D341Med (cell line): Measurements from ENCODE around the gene DDIT4.
"Not testable (repeated sequence)": the region's sequence is repeated elsewhere in the genome, so short reads cannot be mapped to it uniquely, and the experiment has no call there.

ENCODE experiments used
- DNase-seq: peaks from one replicate; pipeline ENCODE4 v3.0.0; 2012; ENCODE audit warnings: low spot score

The DDIT4 gene

DNA sequence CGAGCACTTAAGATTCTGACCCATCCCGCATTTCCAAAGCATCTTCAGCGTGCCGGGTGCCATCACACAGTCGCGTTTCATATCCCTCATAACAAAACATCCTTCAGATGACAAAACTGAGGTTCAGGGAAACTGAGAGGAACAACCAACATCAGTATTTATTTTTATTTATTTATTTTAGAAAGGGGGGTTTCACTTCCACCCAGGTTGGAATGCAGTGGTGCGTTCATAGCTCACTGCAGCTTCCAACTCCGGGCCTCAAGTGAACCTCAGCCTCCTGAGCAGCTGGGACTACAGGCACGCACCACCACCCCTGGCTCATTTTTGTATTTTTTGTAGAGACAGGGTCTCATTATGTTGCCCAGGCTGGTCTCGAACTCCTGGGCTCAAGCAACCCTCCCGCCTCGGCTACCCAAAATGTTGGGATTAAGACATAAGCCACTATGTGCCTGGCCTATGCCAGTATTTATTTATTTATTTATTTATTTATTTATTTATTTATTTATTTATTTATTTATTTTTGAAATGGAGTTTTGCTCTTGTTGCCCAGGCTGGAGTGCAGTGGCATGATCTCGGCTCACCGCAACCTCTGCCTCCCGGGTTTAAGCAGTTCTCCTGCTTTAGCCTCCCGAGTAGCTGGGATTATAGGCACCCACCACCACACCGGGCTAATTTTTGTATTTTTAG is 24.4 kb upstream of the DDIT4 start:
- DNase-seq = not testable (repeated sequence)

DNA sequence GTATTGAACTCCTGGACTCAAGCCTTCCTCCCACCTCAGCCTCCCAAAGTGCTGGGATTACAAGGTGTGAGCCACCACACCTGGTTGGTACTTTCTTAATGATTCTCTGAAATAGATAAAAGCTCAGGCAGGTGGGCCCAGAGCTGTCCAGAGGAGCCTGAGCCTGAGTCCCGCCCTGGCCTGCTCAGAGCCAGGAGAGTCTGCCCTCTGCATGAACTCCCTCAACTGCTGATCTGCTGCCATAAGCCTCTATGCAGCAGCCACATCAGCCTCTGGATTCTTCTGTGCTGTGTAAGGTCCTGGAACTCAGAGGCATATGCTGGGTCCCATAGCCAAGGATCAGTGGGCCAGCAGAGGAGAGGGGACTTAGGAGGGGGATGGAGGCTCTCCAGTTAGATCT is 23.1 kb upstream of the DDIT4 start:
- no peak for DNase-seq

- no peak for DNase-seq
These were observed 22.1 kb upstream of the DDIT4 start for GRCh38 chr10:72251635-72252034.

DNA sequence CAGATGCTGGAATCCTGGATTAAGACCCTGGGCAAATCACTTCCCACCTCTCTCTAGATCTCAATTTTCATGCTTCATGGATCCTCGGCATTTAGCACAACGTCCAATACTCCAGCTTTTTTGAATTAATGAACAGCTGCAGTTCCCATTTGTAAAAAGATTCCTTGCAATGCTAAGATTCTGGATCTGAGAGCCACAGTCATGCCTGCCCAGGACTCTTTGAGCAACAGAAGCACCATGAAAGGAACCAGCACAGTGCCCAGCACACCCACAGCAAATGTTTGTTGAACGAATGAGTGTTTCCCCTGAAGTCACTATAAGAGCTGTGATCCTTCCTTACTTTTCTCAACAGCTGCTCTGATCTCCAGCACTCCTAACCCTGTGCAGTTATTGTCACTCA is 20.8 kb upstream of the DDIT4 start:
- no peak for DNase-seq

GRCh38 chr10:72253578-72253977 is 20.1 kb upstream of the DDIT4 start:
- DNase-seq = no peak

DNA sequence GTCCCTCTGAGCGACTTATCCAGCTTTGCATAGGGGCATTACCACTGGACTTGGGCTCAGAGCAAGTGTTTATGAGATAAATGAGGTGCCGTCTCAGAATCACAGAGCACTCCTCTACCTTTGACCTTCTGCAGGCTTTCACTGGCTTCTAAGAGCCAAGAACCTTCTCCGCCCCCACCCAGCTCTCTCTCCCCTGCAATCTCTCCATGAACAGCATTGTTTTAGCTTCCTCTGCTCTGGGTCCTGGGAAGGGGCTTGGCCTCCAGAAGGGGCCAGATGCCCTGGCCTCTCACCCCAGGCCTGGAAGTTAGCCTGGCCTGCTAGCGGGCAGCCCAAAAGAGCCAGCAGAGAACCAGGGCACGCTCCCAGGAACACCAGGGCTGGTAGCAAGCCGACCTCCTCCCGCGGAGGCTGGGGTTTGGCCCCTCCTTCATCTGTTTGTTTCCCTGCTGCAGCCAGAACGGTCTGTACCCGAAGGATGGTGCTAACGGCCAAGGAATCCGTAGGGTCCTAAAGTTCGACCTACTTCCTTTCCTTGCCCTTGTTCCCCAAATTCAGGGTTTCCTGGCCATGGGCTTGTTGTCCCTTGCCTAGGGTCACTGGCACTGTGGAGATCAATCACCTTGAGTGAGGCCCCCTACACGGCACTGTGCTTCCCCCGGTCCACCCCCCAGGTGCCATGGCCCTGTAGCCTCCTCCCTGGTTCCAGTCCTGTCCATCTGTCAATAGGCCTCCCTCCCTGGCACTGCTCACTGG is 18.7 kb upstream of the DDIT4 start:
- DNase-seq = peak; percentile 72

DNA sequence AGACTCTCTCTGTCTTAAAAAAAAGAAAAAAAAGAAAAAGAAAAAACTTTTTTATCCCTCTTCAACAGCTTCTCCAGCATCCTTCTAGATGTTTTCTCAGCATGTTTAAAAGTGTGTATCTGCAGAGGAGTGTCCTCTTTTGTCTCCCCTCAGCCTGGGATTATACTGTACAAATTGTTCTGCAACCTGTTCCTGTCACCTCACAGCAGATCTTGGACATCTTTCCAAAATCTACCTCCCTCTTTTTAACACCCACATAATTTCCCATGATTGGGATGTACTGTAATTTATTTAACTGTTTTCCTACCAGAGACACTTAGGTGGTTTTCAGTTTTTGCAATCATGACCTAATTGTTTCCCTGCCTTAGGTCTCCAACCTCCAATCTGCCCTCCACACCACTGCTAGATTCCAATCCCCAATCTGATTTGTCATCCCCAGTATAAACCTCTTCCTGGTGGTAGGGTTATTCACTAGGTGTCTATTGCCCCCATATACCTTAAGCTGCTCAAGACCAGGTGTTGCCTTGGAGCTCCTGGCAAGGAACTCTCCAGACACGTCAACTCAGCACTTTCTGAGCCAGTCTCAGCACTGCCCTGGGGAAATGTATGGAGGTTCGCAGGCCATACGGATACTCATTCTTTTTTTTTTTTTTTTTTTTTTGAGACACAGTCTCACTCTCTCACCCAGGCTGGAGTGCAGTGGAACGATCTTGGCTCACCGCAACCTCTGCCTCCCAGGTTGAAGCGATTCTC is 17.6 kb upstream of the DDIT4 start:
- no peak for DNase-seq

DNA sequence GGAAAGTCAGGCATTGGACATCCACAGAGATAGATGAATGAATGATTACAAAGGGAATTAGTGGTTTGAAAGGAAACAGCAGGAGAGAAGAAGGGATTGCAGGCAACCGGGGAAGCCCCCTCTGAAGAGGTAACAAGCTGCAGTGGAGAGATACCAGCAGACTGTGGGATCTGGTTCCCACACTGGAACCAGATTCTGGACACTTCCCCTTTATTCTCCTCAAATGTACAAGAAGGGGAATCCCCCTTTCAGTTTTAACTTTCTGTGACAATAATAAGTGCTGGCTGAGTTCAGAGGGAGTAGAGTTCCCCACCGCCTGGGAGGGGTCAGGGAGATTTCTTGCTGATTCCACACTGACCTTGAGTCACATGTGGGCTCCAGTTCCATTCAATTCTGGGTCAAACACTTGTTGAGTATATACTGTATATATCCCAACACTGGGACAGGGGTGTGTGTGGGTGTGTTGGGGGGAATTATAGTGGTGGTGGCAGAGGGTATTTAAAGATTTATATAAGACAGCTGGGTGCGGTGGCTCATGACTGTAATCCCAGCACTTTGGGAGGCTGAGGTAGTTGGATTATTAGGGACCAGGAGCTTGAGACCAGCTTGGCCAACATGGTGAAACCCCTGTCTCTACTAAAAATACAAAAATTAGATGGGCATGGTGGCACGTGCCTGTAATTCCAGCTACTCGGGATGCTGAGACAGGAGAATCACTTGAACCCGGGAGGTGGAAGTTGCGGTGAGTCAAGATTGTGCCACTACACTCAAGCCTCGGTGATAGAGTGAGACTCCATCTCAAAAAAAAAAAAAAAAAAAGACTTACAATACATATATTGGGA is 16.5 kb upstream of the DDIT4 start:
- no peak for DNase-seq

DNA sequence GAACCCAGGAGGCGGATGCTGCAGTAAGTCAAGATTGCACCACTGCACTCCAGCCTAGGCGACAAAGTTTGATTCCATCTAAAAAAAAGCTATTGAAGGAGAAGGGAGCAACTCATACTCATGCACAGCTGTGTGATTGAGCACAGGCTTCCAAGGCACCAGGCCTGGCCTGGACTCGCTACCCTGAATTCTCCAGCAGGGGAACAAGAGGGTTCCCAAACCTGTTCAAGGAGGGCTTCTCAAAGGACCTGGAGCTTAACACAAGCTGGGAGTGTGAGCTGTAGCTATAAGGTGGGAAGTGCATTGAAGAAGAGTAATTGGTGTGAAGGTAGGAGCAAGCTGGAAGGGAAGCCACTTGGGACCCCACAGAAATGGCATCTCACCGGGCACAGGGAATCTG is 15.1 kb upstream of the DDIT4 start:
- DNase-seq = no peak

DNA sequence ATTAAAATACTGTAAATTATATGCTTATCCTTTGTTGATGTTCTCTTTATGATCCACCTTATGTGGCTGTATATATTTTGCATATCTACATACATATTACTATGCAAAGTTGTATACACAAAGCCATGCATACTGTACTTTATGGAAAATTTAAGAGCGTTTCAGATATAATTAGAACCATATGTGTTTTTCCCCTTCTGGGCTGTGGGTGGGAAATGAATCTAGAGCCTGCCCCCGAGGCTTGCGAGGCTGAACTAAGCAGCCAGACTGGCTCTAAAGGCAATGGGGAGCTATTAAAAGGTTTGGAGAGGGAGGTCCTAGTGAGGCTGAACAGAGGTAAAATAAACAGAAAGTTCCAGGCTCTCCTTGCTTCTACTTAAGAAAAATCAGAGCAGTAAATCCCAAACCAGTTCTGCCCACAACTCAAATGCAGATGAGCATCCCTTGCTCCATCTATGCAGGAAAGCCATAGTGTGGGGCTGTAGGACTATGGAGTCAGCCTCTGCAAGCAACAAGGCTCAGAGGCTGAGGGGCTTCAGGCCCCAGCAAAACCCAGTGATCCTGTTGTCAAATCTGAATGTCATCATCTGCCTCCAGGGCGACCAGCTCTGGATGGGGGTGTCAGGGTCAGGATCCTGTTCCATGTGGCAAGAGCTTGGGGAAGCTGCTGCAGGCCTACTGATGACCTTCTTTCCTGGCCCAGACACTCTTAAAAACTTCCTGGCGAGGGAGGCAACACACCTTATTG is 14.1 kb upstream of the DDIT4 start:
- DNase-seq = no peak

DNA sequence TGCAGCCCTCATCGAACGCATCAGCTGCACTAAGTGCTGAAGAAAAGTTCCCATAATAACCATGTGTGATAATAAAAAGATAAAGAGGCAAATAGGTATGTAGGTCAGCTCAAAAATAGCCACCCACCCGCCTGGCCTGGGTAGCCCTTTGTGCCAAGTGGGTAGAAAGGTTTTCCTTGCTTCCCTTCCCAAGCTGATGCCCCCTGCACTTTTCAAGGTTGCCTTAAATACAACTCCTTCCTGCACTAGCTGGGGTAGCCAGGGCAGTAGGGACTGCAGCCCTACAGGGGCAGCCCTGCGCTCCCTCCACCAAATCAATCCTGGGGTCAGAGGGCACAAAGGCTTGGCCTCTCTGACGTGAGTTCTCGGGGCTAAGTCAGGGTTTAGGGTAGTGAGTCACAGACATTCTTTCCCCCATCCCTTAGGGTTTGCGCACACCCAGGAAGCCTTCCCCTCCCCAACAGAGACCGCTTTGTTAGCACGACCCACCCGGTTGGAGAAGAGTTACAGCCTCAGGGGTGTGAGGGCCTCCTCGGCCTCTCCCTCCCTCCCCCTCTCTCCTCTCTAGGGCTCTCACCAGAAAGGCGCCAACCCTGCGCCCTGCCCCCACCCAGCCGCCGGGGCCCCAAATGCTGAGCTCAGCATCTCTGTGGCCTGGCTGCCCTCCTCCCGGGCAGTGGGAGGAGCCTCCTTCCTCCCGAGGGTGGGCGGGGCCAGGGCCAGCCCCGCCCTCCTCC is 13.3 kb upstream of the DDIT4 start:
- no peak for DNase-seq

DNA sequence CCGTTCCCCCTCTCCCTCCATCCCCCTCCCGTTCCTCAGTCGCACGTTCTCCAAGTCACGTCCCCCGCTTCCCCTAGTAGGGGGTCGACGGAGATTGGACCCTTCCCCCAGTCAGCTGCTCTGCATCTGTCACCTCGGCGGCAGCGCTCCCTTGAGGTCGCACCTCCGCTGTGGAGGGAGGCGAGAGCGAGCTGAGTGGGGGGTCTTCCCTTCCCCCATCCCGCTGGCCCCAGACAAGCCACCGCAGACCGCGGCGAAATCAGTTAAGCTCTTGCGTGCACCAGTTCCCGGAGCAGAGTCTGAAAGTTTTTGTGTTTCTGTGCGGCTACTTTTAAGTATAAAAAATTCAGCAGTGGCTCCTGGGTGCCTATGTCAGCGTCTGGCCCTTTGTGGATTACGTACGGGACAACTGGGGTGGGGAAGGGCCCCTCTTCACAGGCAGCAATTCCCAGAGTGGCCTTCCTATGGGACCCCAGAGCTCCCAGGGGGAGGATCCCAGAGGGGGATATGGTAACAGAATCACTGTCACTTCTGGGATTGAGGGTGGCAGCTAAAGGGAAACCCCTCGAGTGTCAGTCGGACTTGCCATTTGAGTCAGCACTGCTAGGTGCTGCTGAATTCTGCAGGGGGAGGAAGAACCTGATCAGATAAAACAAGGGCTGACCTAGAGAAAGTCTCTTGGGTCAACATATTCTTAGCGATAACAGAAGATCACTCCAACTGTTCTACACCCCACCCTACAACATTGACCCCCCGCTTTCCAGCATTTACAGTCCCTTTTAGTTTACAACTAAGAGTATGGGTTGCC is 12.5 kb upstream of the DDIT4 start:
- DNase-seq = peak; percentile 86

DNA sequence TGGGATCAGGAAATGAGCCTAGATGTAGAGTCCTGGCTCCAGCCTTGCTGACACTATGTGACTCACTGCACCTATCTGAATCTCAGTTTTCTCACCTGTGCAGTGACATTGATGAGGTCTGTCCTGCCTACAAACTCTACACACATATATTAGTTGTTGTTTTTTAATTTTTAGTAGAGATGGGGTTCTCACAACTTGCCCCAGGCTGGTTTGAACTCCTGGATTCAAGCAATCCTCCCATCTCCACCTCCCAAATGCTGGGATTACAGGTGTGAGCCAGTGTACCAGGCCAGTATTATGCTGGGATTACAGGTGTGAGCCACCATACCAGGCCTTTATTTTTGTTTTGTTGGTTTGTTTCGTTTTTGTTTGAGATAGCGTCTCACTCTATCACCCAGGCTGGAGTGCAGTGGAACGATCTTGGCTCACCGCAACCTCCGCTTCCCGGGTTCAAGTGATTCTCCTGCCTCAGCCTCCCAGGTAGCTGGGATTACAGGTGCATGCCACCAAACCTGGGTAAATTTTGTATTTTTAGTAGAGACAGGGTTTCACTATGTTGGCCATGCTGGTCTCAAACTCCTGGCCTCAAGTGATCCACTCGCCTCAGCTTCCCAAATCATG is 11.8 kb upstream of the DDIT4 start:
- no peak for DNase-seq

DNA sequence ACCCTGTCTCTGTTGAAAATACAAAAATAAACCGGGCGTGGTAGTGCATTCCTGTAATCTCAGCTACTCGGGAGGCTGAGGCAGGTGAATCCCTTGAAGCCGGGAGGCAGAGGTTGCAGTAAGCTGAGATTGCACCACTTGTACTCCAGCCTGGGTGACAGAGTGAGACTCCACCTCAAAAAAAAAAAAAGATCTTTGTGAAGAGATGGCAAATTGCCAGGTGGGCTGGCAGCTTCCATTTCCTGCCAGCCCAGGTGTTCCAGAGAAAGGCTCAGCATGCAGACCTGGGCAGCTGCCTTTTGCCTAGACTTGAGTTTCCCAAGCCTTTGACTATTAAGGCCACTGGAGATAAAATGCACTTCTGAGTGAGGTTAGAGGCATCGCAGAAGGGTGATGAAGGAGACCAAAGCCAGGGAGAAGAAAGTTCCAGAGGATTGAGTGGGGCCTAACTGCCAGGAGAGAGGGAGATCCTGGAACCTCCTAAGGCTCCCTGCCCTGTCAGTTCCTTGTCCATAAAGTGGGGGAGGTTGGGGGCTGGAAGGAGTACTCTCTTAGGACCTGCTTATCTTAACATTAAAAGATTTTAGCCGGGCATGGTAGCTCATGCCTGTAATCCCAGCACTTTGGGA is 10.0 kb upstream of the DDIT4 start:
- DNase-seq = no peak

DNA sequence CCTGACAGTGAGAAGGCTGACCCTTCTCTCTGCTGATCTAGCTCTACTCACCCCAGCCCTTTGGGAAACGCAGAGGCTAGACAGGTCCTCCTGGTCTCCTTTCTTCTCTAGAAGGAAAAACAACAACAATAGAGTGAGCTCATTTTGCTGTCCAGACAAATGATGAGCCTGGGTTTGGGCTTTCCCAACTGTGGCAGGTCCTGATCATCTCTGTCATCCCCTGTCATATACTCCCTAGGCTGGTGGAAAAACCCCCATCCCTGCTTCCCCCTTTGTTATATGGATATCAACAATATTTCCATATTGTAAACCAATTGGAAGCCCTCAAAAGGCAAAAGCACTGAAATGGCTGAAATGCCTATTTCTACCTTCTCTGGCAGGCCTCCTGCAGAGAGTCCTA is 9.2 kb upstream of the DDIT4 start:
- no peak for DNase-seq

- DNase-seq = no peak
These were observed 8.2 kb upstream of the DDIT4 start for GRCh38 chr10:72265508-72265907.

- no peak for DNase-seq
These were observed 7.5 kb upstream of the DDIT4 start for GRCh38 chr10:72265990-72266865.

DNA sequence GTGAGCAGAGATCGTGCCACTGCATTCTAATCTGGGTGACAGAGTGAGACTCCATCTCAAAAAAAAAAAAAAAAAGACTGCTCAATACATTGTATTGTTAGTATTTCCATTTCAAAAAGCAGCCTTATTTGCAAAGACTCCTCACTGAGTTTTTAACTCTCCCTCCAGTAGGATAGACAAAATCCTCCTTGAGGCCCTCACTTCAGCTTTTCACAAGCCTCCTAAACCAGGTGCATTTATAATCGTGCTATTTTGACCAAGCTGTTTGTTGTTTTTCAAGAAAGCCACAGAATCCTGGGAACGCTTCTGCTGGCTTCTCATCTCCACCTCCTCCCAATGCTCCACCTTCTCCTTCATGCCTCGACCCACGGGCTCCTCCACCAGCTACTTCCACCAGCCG is 6.3 kb upstream of the DDIT4 start:
- no peak for DNase-seq
